ENCODE data around the gene FAM222A.
A peak's percentile ranks its signal among the peaks of the same experiment; 100 is the strongest.

FAM222A gene

GRCh38 chr12:109715310-109716091 lies 1.9 kb downstream of the FAM222A start:
- DNase-seq (ENCODE audit: low read depth in 2 of 2): no peak
- H3K4me3 ChIP-seq (replicated peaks in 1 of 2; ENCODE audit: low read depth in 2 of 2, low read length in 2 of 2): no peak overlapping the region
- TF ChIP-seq CTCF (IDR thresholded peaks at IDR 0.05; ENCODE audit: low read depth, low read length): no peak

GRCh38 chr12:109716092-109716479 lies 2.5 kb downstream of the FAM222A start:
- no peak for DNase-seq (ENCODE audit: low read depth in 2 of 2)
- H3K4me3 ChIP-seq (replicated peaks in 1 of 2; ENCODE audit: low read depth in 2 of 2, low read length in 2 of 2): no peak overlapping the region
- TF ChIP-seq CTCF (IDR thresholded peaks at IDR 0.05; ENCODE audit: low read depth, low read length): no peak

GRCh38 chr12:109716512-109717389 lies 3.1 kb downstream of the FAM222A start:
- no peak overlapping the region for H3K4me3 ChIP-seq (replicated peaks in 1 of 2; ENCODE audit: low read depth in 2 of 2, low read length in 2 of 2)
- DNase-seq (ENCODE audit: low read depth in 2 of 2): peak in 1 of 2 donors; percentile 31
- no peak for TF ChIP-seq CTCF (IDR thresholded peaks at IDR 0.05; ENCODE audit: low read depth, low read length)

GRCh38 chr12:109717390-109718357 lies 4.0 kb downstream of the FAM222A start:
- no peak for TF ChIP-seq CTCF (IDR thresholded peaks at IDR 0.05; ENCODE audit: low read depth, low read length)
- H3K4me3 ChIP-seq (replicated peaks in 1 of 2; ENCODE audit: low read depth in 2 of 2, low read length in 2 of 2): no peak overlapping the region
- DNase-seq (ENCODE audit: low read depth in 2 of 2): no peak

GRCh38 chr12:109718390-109718789 lies 4.8 kb downstream of the FAM222A start:
- no peak for DNase-seq (ENCODE audit: low read depth in 2 of 2)
- no peak overlapping the region for H3K4me3 ChIP-seq (replicated peaks in 1 of 2; ENCODE audit: low read depth in 2 of 2, low read length in 2 of 2)
- TF ChIP-seq CTCF (IDR thresholded peaks at IDR 0.05; ENCODE audit: low read depth, low read length): no peak

All from cardiac fibroblast (primary cell).